Endothelial cell of umbilical vein (primary cell): Measurements from ENCODE around the gene RAP1GDS1. TPM values are rescaled to one million over a fixed set of nuclear protein-coding genes. Genes with fewer than 3 reads are reported as not detected.

Experiments
- BruUV-seq: library from RNA; stranded (reverse); fragments of 400-500 nt; replicated peaks from 2 replicates; lab custom pipeline; 2021; lab: Mats Ljungman, UMichigan
- CTCF ChIA-PET: fragments of 300-600, 350-600 bp; sonication (Branson Sonifier 250); formaldehyde crosslinking; loops from one replicate; lab custom pipeline; 2021; ENCODE audit warnings: antibody characterized with exemption, inconsistent platforms; lab: Charles Lee
- POLR2A ChIA-PET: fragments of 300-600, 350-600 bp; sonication (Branson Sonifier 250); formaldehyde crosslinking; loops from one replicate; lab custom pipeline; 2021; ENCODE audit warnings: antibody characterized with exemption, inconsistent platforms; lab: Charles Lee
- DNase-seq: peaks from one replicate; pipeline ENCODE4 v3.0.0-alpha.2; 2011; ENCODE audit warnings: low read depth, low spot score
- FAIRE-seq: peaks from 2 replicates; lab custom pipeline; 2011; peaks lifted over from hg19 to GRCh38; lab: Jason Lieb, UNC
- H2AFZ ChIP-seq: 2 replicates; pipeline ENCODE4 v1.6.0; 2012; ENCODE audit warnings: low read depth, low read length, control low read depth, inconsistent platforms
- H3K27ac ChIP-seq: 2 replicates; pipeline ENCODE4 v1.5.1; 2011; ENCODE audit warnings: low read depth, mild to moderate bottlenecking, control low read depth, low read length, moderate library complexity; ENCODE audit not compliant: insufficient read depth
- H3K27me3 ChIP-seq, 2 experiments: 2 replicates each; pipeline versions ENCODE4 v1.6.0 to v1.6.1; 2011; ENCODE audit warnings: low read length in 2 of 2, mixed read lengths in 1 of 2; ENCODE audit not compliant: control insufficient read depth in 2 of 2, insufficient read depth in 2 of 2
- H3K36me3 ChIP-seq, 2 experiments: 2 replicates in 1 of 2; 3 replicates in 1 of 2; pipeline ENCODE4 v1.5.1; 2011; ENCODE audit warnings: low read length in 2 of 2, mild to moderate bottlenecking in 1 of 2, moderate library complexity in 1 of 2; ENCODE audit not compliant: control insufficient read depth in 2 of 2, insufficient read depth in 2 of 2; ENCODE audit errors: extremely low read depth in 1 of 2
- H3K4me1 ChIP-seq: 3 replicates; pipeline ENCODE4 v1.5.1; 2011; ENCODE audit warnings: mild to moderate bottlenecking, low read length; ENCODE audit not compliant: control insufficient read depth, insufficient read depth; ENCODE audit errors: extremely low read depth
- H3K4me2 ChIP-seq: 2 replicates; pipeline ENCODE4 v1.6.1; 2011; ENCODE audit warnings: low read length, control low read depth, mixed read lengths; ENCODE audit not compliant: insufficient read depth
- H3K4me3 ChIP-seq, 3 experiments: fragments of 200-600 bp in 1 of 3; sonication (generic), shearing (Covaris generic) in 1 of 3; replicated peaks in 1 of 3; 2 replicates each; pipeline ENCODE4 v1.5.1; 2011 to 2016; ENCODE audit warnings: control low read depth in 3 of 3, low read length in 3 of 3, mild to moderate bottlenecking in 2 of 3, inconsistent platforms in 1 of 3, low read depth in 1 of 3, moderate library complexity in 1 of 3; ENCODE audit not compliant: insufficient read depth in 1 of 3
- H3K79me2 ChIP-seq: 2 replicates; pipeline ENCODE4 v1.6.0; 2012; ENCODE audit warnings: low read length, inconsistent platforms; ENCODE audit not compliant: control insufficient read depth, insufficient read depth
- H3K9ac ChIP-seq: replicated peaks from 2 replicates; pipeline ENCODE3; 2011; ENCODE audit warnings: low read length, control low read depth; ENCODE audit not compliant: insufficient read depth; ENCODE audit errors: extremely low read depth
- H3K9me1 ChIP-seq: replicated peaks from 3 replicates; pipeline ENCODE4 v1.6.0; 2011; ENCODE audit warnings: mild to moderate bottlenecking, low read length; ENCODE audit not compliant: control insufficient read depth, insufficient read depth; ENCODE audit errors: extremely low read depth
- H3K9me3 ChIP-seq: replicated peaks from 2 replicates; pipeline ENCODE4 v1.5.1; 2012; ENCODE audit warnings: low read length, inconsistent platforms; ENCODE audit not compliant: control insufficient read depth, insufficient read depth
- H4K20me1 ChIP-seq: replicated peaks from 2 replicates; pipeline ENCODE3; 2011; ENCODE audit warnings: mild to moderate bottlenecking, low read length; ENCODE audit not compliant: control insufficient read depth, insufficient read depth; ENCODE audit errors: extremely low read depth
- EZH2 ChIP-seq: IDR thresholded peaks from 2 replicates; pipeline ENCODE4 v1.6.1; 2012; ENCODE audit warnings: borderline replicate concordance, low read depth, mild to moderate bottlenecking, moderate library complexity, low read length, inconsistent platforms; ENCODE audit not compliant: severe bottlenecking
- FOS ChIP-seq: IDR thresholded peaks from 2 replicates; pipeline ENCODE4 v1.6.1; 2011; ENCODE audit warnings: mild to moderate bottlenecking, low read length, moderate library complexity, borderline replicate concordance; ENCODE audit not compliant: insufficient read depth
- GATA2 ChIP-seq: IDR thresholded peaks from 2 replicates; pipeline ENCODE4 v1.7.0; 2011; ENCODE audit warnings: low read depth, mild to moderate bottlenecking, moderate library complexity, mixed read lengths, low read length; ENCODE audit not compliant: insufficient read length, insufficient read depth
- JUN ChIP-seq: IDR thresholded peaks from 2 replicates; pipeline ENCODE4 v1.6.1; 2011; ENCODE audit warnings: borderline replicate concordance, low read depth; ENCODE audit not compliant: insufficient read length, insufficient read depth
- MYC ChIP-seq: IDR thresholded peaks from one replicate; pipeline ENCODE4 v1.6.1; 2011; ENCODE audit warnings: mild to moderate bottlenecking, low read depth, low read length
- POLR2A ChIP-seq: IDR thresholded peaks from 2 replicates; pipeline ENCODE4 v1.6.1; 2012; ENCODE audit warnings: low read depth, mild to moderate bottlenecking, control low read depth, low read length
- POLR2AphosphoS5 ChIP-seq: IDR thresholded peaks from 2 replicates; pipeline ENCODE4 v1.6.1; 2012; ENCODE audit warnings: low read depth, mild to moderate bottlenecking, control low read depth, low read length, moderate library complexity; ENCODE audit not compliant: insufficient read depth
- dilution Hi-C: fragments of 300-500 bp; cut with MboI; formaldehyde crosslinking; loops from one replicate; pipeline ENCODE4 v1.15.0; 2019; ENCODE audit warnings: low sequenced_read_pairs; ENCODE audit not compliant: extremely low pct_ligation_motif_present
- intact Hi-C: fragments of 100-400 bp; cut with micrococcal nuclease; formaldehyde crosslinking; loops from one replicate; pipeline ENCODE4 v1.10.0; 2022
- polyA plus RNA-seq, 4 experiments: library from polyadenylated mRNA; depleted of rRNA in 3 of 4; stranded (reverse) in 3 of 4; unstranded in 1 of 4; fragments of >200 nt; gene quantifications; 2 replicates each; pipeline versions ENCODE4 v1.2.1 to v1.2.3, GENCODE V29; 2011 to 2012; ENCODE audit warnings: missing spikeins in 1 of 4
- total RNA-seq: library from RNA; stranded (reverse); gene quantifications from 2 replicates; pipeline ENCODE4 v1.2.3, GENCODE V29; 2021
- TF ChIP-seq, protein P1 (sequence below): IDR thresholded peaks from 2 replicates; pipeline ENCODE4 v1.6.1; 2011; ENCODE audit not compliant: insufficient read depth, insufficient read length
- TF ChIP-seq, protein P2 (sequence below), 2 donors: IDR thresholded peaks; 1 replicate in 1 of 2; 2 replicates in 1 of 2; pipeline ENCODE4 v1.5.1; 2011; ENCODE audit warnings: low read length in 2 of 2, mild to moderate bottlenecking in 2 of 2, moderate library complexity in 2 of 2, control low read depth in 1 of 2, inconsistent platforms in 1 of 2, low read depth in 1 of 2; ENCODE audit not compliant: insufficient read depth in 1 of 2; ENCODE audit errors: extremely low read depth in 1 of 2

Gene RAP1GDS1
- total and polyA plus RNA-seq, 2 donors (not counting 3 experiments of a cell fraction or from before 2014, with no cell fraction given) = 17.6 to 52.8 TPM

DNA sequence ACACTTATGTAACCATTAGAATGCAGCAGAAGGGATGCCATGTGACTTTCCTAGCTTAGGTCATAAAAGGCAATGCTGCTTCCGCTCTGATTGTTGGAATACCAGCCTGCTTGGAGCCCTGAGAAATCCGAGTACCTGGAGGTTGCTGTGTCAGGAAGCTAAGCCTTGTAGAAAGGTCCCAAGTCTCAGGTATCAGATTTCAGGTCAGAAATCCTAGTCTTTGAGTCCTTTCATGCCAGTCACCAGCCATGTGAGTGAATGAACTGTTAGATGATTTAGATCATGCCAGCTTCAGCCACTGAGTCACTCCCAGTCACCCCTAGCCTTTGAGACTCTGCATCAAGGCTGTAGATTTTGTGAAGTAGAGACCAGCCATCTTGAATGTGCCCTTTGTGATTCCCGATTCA, 23.5 kb downstream of the RAP1GDS1 start:
- Histone ChIP-seq H3K79me2 (peaks cover 63% of the 10 kb centered on the region), H3K9me3 (no peaks in the 10 kb centered on the region), H2AFZ (no peak overlapping the region), H3K36me3 (no peaks in the 10 kb centered on the region), H3K9ac (no peak overlapping the region), H3K27ac (no peak overlapping the region), H3K4me2 (no peak overlapping the region), H3K27me3 (no peaks in the 10 kb centered on the region), H3K4me3 (no peak overlapping the region), H3K9me1 (no peaks in the 10 kb centered on the region), H3K4me1 (no peaks in the 10 kb centered on the region), H4K20me1 (no peaks in the 10 kb centered on the region)
- TF ChIP-seq, protein P1, sequence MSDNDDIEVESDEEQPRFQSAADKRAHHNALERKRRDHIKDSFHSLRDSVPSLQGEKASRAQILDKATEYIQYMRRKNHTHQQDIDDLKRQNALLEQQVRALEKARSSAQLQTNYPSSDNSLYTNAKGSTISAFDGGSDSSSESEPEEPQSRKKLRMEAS = no peak
- no peak for TF ChIP-seq GATA2
- TF ChIP-seq, protein P2, sequence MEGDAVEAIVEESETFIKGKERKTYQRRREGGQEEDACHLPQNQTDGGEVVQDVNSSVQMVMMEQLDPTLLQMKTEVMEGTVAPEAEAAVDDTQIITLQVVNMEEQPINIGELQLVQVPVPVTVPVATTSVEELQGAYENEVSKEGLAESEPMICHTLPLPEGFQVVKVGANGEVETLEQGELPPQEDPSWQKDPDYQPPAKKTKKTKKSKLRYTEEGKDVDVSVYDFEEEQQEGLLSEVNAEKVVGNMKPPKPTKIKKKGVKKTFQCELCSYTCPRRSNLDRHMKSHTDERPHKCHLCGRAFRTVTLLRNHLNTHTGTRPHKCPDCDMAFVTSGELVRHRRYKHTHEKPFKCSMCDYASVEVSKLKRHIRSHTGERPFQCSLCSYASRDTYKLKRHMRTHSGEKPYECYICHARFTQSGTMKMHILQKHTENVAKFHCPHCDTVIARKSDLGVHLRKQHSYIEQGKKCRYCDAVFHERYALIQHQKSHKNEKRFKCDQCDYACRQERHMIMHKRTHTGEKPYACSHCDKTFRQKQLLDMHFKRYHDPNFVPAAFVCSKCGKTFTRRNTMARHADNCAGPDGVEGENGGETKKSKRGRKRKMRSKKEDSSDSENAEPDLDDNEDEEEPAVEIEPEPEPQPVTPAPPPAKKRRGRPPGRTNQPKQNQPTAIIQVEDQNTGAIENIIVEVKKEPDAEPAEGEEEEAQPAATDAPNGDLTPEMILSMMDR (IDR thresholded peaks at IDR 0.05; ENCODE audit: extremely low read depth in 1 of 2, insufficient read depth in 1 of 2, low read depth in 1 of 2, low read length in 2 of 2) = no peak
- no peak for TF ChIP-seq POLR2AphosphoS5
- TF ChIP-seq EZH2 = no peak
- no peak for TF ChIP-seq JUN
- no peak for TF ChIP-seq FOS
- TF ChIP-seq POLR2A = no peak
- no peak for TF ChIP-seq MYC
- intact Hi-C loops (no loop called here), dilution Hi-C loops (no loop called here)
- ChIA-PET POLR2A (no interaction called here), CTCF (interaction anchor here (0.6 to 1.1 kb wide), 2 partner anchors 22 to 1199 kb away, joined by 3 read pairs; no protein-coding TSS in a partner anchor)
- FAIRE-seq (no peak), DNase-seq (no peak)
- no TSS peak for BruUV-seq
